Measurements from ENCODE around the gene UNKL.

GRCh38 chr16:1318268-1318545 is 96.3 kb downstream of the UNKL start:
- no peak; the same call in 1 of the 2 replicates for TF ChIP-seq POLR2A (IDR thresholded peaks at IDR 0.05; ENCODE audit: low read depth, low read length)
- TF ChIP-seq POLR2AphosphoS5 (IDR thresholded peaks at IDR 0.05; ENCODE audit: low read depth, low read length), result no peak
- TF ChIP-seq TAF1 (IDR thresholded peaks at IDR 0.05; ENCODE audit: low read depth, low read length), result no peak
- no peak for TF ChIP-seq SPI1 (IDR thresholded peaks at IDR 0.05; ENCODE audit: low read depth, low read length)
- TF ChIP-seq PAX5 (IDR thresholded peaks at IDR 0.05; ENCODE audit: insufficient read depth, low read length, severe bottlenecking), result no peak
